OCI-LY1 (cell line): ENCODE measurements around the gene ZNF775.

Source experiments
- H2AFZ ChIP-seq: fragments of 200-600 bp; sonication (generic), shearing (Covaris generic); 2 replicates; pipeline ENCODE4 v1.6.0; 2014; ENCODE audit warnings: antibody characterized with exemption, mild to moderate bottlenecking, low read length
- H3F3A ChIP-seq: fragments of 200-600 bp; sonication (generic), shearing (Covaris generic); 2 replicates; pipeline ENCODE4 v1.6.0; 2014; ENCODE audit warnings: mild to moderate bottlenecking, antibody characterized with exemption, low read length, moderate library complexity; ENCODE audit not compliant: insufficient read depth
- H3K27ac ChIP-seq: fragments of 200-600 bp; sonication (generic); 2 replicates; pipeline ENCODE4 v1.5.1; 2014; ENCODE audit warnings: low read length, mixed run types, mild to moderate bottlenecking, low read depth; ENCODE audit not compliant: poor library complexity, severe bottlenecking
- H3K27me3 ChIP-seq: fragments of 200-600 bp; sonication (generic); 2 replicates; pipeline ENCODE4 v1.6.0; 2014; ENCODE audit warnings: antibody characterized with exemption, mild to moderate bottlenecking, low read length, moderate library complexity; ENCODE audit not compliant: insufficient read depth
- H3K36me3 ChIP-seq: fragments of 200-600 bp; sonication (generic); 2 replicates; pipeline ENCODE4 v1.6.1; 2014; ENCODE audit warnings: mild to moderate bottlenecking, antibody characterized with exemption, low read length, moderate library complexity, mixed read lengths; ENCODE audit not compliant: insufficient read depth
- H3K4me1 ChIP-seq: fragments of 200-600 bp; sonication (generic); 2 replicates; pipeline ENCODE4 v1.5.1; 2014; ENCODE audit warnings: mild to moderate bottlenecking, low read length, moderate library complexity; ENCODE audit not compliant: insufficient read depth, severe bottlenecking
- H3K4me2 ChIP-seq: fragments of 200-600 bp; sonication (generic), shearing (Covaris generic); 2 replicates; pipeline ENCODE4 v1.6.1; 2014; ENCODE audit warnings: low read length
- H3K4me3 ChIP-seq: fragments of 200-600 bp; sonication (generic); 2 replicates; pipeline ENCODE4 v1.5.1; 2014; ENCODE audit warnings: low read length, low read depth, mild to moderate bottlenecking, mixed read lengths; ENCODE audit not compliant: poor library complexity, severe bottlenecking
- H3K79me2 ChIP-seq: fragments of 200-600 bp; shearing (Covaris generic); 2 replicates; pipeline ENCODE4 v1.6.1; 2016; ENCODE audit warnings: mixed run types, low read length, mixed read lengths; ENCODE audit not compliant: insufficient read depth
- H3K9ac ChIP-seq: fragments of 200-600 bp; sonication (generic), shearing (Covaris generic); 2 replicates; pipeline ENCODE4 v1.6.1; 2014; ENCODE audit warnings: mild to moderate bottlenecking, low read length, mixed read lengths
- H3K9me2 ChIP-seq: fragments of 200-600 bp; sonication (generic), shearing (Covaris generic); 2 replicates; pipeline ENCODE4 v1.6.1; 2014; ENCODE audit warnings: low read depth, mild to moderate bottlenecking, low read length, mixed read lengths
- H3K9me3 ChIP-seq: fragments of 200-600 bp; shearing (Covaris generic); 2 replicates; pipeline ENCODE4 v1.6.1; 2014; ENCODE audit warnings: low read length, mixed read lengths
- H4K20me1 ChIP-seq: fragments of 200-600 bp; sonication (generic), shearing (Covaris generic); 2 replicates; pipeline ENCODE4 v1.6.0; 2016; ENCODE audit warnings: mild to moderate bottlenecking, low read length; ENCODE audit not compliant: insufficient read depth
- CTCF ChIP-seq: fragments of 200-600 bp; sonication (generic), shearing (Covaris generic); IDR thresholded peaks from 2 replicates; pipeline ENCODE4 v1.5.1; 2017; ENCODE audit warnings: mild to moderate bottlenecking, antibody characterized with exemption, low read length, moderate library complexity, mixed read lengths
- EZH2 ChIP-seq: fragments of 200-600 bp; sonication (generic), shearing (Covaris generic); IDR thresholded peaks from 2 replicates; pipeline ENCODE4 v1.8.0; 2017; ENCODE audit warnings: borderline replicate concordance, mixed run types, mild to moderate bottlenecking, antibody characterized with exemption, low read length, moderate library complexity, mixed read lengths

The ZNF775 gene

GRCh38 chr7:150361402-150361801, 17.7 kb upstream of the ZNF775 start:
- Histone ChIP-seq H3K27ac (no peak overlapping the region), H2AFZ (no peak overlapping the region), H3K4me2 (no peak overlapping the region), H3K27me3 (no peaks in the 10 kb centered on the region), H3K36me3 (no peaks in the 10 kb centered on the region), H3K9ac (no peak overlapping the region), H4K20me1 (no peaks in the 10 kb centered on the region), H3K4me1 (peaks cover 65% of the 10 kb centered on the region), H3K9me3 (no peaks in the 10 kb centered on the region), H3F3A (0 out of 2 replicates have a peak, but pooled peaks cover 10% of the 10 kb centered on the region), H3K4me3 (no peak overlapping the region), H3K79me2 (no peaks in the 10 kb centered on the region), H3K9me2 (no peaks in the 10 kb centered on the region)
- TF ChIP-seq EZH2 (no peak), CTCF (no peak)

- H3K27ac ChIP-seq = no peak overlapping the region
- no peaks in the 10 kb centered on the region for H4K20me1 ChIP-seq
- H3K4me2 ChIP-seq = peak overlapping the region; percentile 7; the same call in 1 of the 2 replicates
- H3K79me2 ChIP-seq = no peaks in the 10 kb centered on the region
- no peaks in the 10 kb centered on the region for H3K9me2 ChIP-seq
- H3K9me3 ChIP-seq = no peaks in the 10 kb centered on the region
- no peak for TF ChIP-seq EZH2
- no peak for TF ChIP-seq CTCF
- H3K9ac ChIP-seq = no peak overlapping the region
- H3K4me1 ChIP-seq = peaks cover 64% of the 10 kb centered on the region
- 0 out of 2 replicates have a peak, but pooled peaks cover 10% of the 10 kb centered on the region for H3F3A ChIP-seq
- no peak overlapping the region for H2AFZ ChIP-seq
- no peaks in the 10 kb centered on the region for H3K27me3 ChIP-seq
- H3K4me3 ChIP-seq = no peak overlapping the region
- no peaks in the 10 kb centered on the region for H3K36me3 ChIP-seq
Measured at GRCh38 chr7:150361807-150362621, 17.1 kb upstream of the ZNF775 start.

- Histone ChIP-seq H3K27ac (peak overlapping the region; percentile 41), H3K9me3 (no peaks in the 10 kb centered on the region), H4K20me1 (no peaks in the 10 kb centered on the region), H3K27me3 (no peaks in the 10 kb centered on the region), H2AFZ (no peak overlapping the region), H3K79me2 (no peaks in the 10 kb centered on the region), H3K36me3 (no peaks in the 10 kb centered on the region), H3K4me3 (no peak overlapping the region), H3F3A (peaks cover 3% of the 10 kb centered on the region; the same call in 1 of the 2 replicates), H3K4me2 (no peak overlapping the region), H3K9me2 (no peaks in the 10 kb centered on the region), H3K9ac (no peak overlapping the region), H3K4me1 (peaks cover 64% of the 10 kb centered on the region)
- TF ChIP-seq EZH2 (no peak), CTCF (no peak)
Measured at GRCh38 chr7:150363370-150363769, 15.8 kb upstream of the ZNF775 start.
